ENCODE results near the gene ZNF324. TPM values are rescaled to one million over a fixed set of nuclear protein-coding genes. Genes with fewer than 3 reads are reported as not detected.
"Not testable (repeated sequence)": the region's sequence is repeated elsewhere in the genome, so short reads cannot be mapped to it uniquely, and the experiment has no call there.

ZNF324 gene
- polyA plus RNA-seq (ENCODE audit: insufficient read length in 3 of 3), result 1 to 10 TPM; 8.9 to 9.3 (median 9.0) TPM

DNA sequence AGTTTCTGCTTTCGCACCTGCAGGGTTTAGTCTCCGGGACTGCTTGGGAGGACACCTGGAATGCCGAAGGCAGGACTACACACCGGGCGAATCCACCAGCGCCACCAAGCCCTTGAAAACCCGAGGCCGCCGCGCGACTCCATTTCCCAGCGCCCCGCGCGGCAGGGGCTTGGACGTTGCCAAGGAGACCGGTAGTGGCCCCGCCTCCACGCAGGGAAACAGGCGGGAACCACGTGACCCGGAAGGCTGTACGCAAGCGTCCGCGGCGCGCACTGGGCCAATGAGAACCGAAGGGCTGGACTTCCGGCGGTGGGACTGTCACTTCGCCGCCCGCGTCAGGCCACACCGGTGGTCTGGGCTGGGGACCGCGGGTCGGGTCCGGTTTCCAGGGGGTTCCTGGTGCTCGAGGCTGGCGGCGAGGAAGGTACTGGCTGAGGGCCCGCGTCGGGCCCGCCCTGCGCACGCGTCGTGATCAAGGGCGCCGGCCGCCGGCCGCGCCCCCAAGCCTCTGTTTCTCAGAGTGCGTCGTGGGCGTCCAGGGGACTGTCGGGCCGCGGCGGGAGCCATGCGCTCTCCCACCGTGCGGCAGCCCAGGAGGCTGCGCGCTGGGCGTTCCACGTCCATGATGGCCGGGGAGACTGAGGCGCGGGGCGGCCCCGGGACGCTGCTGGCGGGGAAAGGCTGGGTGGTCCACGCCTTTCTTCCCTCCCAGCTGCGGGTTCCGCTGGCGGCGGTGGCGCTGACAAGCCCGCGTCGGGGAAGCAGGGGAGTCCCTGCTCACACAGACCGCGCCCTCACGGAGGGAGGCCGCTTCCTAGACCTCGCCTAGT, at the start of gene ZNF324:
ZNF324 (plus strand) TSS at position 321 of the 830 bp plus-strand sequence. CDS start 2,106 bp downstream, outside the sequence.
- DNase-seq (ENCODE audit: low read depth in 3 of 3, low spot score in 2 of 3), result peak; percentile 88 to 95 (median 93)

GRCh38 chr19:58428617-58429016, 38.3 kb upstream of the ZNF324 start:
- no peak for DNase-seq (ENCODE audit: low read depth in 3 of 3, low spot score in 2 of 3)

GRCh38 chr19:58429745-58430144, 37.1 kb upstream of the ZNF324 start:
- no peak for DNase-seq (ENCODE audit: low read depth in 3 of 3, low spot score in 2 of 3)

GRCh38 chr19:58434217-58434616, 32.7 kb upstream of the ZNF324 start:
- DNase-seq (ENCODE audit: low read depth in 3 of 3, low spot score in 2 of 3), result no peak

- peak; percentile 98 to 99 (median 99) for DNase-seq (ENCODE audit: low read depth in 3 of 3, low spot score in 2 of 3)
Measured at GRCh38 chr19:58439576-58440554, 27.0 kb upstream of the ZNF324 start, which contains the start of gene ZNF132. Gene ZNF132, minus strand, starts transcription at chr19:58440153. Its CDS starts 332 bp downstream, at chr19:58439821.

- no peak for DNase-seq (ENCODE audit: low read depth in 3 of 3, low spot score in 2 of 3)
Measured at GRCh38 chr19:58440556-58440955, 26.3 kb upstream of the ZNF324 start.

DNA sequence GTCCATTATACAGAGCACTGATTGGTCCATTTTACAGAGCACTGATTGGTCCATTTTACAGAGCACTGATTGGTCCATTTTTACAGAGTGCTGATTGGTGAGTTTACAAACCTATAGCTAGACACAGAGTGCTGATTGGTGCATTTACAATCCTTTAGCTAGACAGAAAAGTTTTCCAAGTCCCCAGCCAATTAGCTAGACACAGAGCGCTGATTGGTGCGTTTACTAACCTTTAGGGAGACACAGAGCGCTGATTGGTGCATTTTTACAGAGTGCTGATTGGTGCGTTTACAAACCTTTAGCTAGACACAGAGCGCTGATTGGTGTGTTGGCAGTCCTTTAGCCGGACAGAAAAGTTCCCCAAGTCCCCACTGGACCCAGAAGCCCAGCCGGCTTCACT, 23.9 kb upstream of the ZNF324 start:
- DNase-seq (ENCODE audit: low read depth in 3 of 3, low spot score in 2 of 3), result not testable (repeated sequence)

GRCh38 chr19:58448860-58449259, 18.0 kb upstream of the ZNF324 start:
- not testable (repeated sequence) for DNase-seq (ENCODE audit: low read depth in 3 of 3, low spot score in 2 of 3)

DNA sequence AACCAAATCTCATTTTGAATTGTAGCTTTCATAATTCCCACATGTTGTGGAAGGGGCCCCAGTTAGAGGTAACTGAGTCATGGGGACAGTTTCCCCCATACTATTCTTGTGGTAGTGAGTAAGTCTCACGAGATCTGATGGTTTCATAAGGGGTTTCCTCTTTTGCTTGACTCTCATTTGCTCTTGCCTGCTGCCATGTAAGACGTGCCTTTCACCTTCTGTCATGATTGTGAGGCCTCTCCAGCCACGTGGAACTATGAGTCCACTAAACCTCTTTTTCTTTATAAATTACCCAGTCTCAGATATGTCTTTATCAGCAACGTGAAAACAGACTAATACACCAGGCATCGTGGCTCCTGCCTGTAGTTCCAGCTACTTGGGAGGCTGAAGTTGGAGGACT, 16.9 kb upstream of the ZNF324 start:
- not testable (repeated sequence) for DNase-seq (ENCODE audit: low read depth in 3 of 3, low spot score in 2 of 3)

DNA sequence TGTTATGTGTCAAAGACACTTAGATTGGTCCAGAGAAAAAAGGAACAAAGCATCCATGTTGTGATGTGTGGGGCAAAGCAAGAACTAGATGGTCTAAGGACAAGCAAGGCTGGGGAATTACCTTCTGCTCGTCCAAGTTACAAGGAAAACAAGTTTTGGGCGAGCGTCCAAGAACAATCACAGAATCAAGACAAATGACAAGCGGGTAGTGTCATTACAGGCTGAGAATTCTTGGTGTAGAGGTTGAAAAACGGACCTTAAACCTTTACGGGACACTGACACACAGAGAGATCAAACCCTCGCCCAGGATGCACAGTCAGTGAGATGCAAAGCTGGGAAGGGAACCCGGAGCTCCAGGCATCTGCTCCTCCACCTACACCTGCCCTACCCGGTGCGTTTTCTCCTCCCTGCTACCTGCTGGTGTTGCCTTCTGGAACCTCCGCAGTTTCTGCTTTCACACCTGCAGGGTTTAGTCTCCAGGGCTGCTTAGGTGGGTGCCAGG, 16.0 kb upstream of the ZNF324 start:
- DNase-seq (ENCODE audit: low read depth in 3 of 3, low spot score in 2 of 3), result no peak

DNA sequence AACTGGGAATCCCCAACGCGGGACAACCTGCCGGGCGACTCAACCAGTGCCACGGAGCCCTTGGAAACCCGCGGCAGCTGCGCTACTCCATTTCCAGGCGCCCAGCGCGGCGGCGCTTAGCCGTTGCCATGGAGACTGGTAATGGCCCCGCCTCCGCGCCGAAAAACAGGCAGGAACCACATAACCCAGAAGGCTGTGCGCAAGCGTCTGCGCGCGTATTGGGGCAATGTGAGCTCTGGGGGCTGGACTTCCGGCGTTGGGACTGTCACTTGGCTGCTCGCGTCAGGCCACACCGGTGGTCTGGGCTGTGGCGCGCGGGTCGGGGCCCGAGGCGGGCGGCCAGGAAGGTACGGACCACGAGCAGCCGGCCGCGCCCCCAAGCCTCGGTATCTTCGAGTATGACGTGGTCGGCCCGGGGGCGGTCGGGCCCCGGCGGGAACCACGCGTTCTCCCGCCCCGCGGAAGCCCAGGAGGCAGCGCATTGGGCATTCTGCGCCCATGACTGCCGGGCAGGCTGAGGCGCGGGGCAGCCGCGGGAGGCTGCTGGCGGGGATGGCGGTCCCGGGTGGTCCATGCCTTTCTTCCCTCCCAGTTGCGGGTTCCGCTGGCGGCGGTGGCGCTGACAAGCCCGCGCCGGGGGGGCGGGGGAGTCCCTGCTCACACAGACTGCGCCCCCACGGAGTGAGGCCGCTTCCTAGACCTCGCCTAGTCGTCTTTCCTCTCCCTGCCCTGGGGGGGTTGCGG, 15.3 kb upstream of the ZNF324 start, which contains the start of gene ZNF324B:
ZNF324B (plus strand) TSS at position 265 of the 744 bp plus-strand sequence. CDS start 2,080 bp downstream, outside the sequence.
- DNase-seq (ENCODE audit: low read depth in 3 of 3, low spot score in 2 of 3), result peak; percentile 89 to 95 (median 91)

- no peak for DNase-seq (ENCODE audit: low read depth in 3 of 3, low spot score in 2 of 3)
Measured at GRCh38 chr19:58453743-58454142, 13.1 kb upstream of the ZNF324 start.

DNA sequence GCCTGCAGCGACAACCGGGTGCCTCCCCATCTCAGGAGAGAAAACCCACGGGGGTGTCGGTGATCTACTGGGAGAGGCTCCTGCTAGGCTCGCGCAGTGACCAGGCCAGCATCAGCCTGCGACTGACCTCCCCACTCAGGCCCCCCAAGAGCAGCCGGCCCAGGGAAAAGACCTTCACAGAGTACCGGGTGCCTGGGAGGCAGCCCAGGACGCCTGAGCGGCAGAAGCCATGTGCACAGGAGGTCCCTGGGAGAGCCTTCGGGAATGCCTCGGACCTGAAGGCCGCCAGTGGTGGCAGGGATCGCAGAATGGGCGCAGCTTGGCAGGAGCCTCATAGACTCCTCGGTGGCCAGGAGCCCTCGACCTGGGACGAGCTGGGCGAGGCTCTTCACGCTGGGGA, 11.6 kb upstream of the ZNF324 start:
- DNase-seq (ENCODE audit: low read depth in 3 of 3, low spot score in 2 of 3), result no peak

DNA sequence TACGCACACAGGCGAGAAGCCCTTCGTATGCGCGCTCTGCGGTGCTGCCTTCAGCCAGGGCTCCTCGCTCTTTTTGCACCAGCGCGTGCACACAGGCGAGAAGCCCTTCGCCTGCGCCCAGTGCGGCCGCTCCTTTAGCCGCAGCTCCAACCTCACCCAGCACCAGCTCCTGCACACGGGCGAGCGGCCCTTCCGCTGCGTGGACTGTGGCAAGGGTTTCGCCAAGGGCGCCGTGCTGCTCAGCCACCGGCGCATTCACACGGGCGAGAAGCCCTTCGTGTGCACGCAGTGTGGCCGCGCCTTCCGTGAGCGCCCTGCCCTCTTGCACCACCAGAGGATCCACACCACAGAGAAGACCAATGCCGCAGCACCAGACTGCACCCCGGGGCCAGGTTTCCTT, 10.8 kb upstream of the ZNF324 start:
- DNase-seq (ENCODE audit: low read depth in 3 of 3, low spot score in 2 of 3), result no peak

GRCh38 chr19:58460039-58460438, 6.8 kb upstream of the ZNF324 start:
- DNase-seq (ENCODE audit: low read depth in 3 of 3, low spot score in 2 of 3), result no peak

- DNase-seq (ENCODE audit: low read depth in 3 of 3, low spot score in 2 of 3), result no peak
Measured at GRCh38 chr19:58466089-58466759, 656 bp upstream of the ZNF324 start.

GRCh38 chr19:58468216-58468839, 1.4 kb downstream of the ZNF324 start:
- DNase-seq (ENCODE audit: low read depth in 3 of 3, low spot score in 2 of 3), result no peak

- no peak for DNase-seq (ENCODE audit: low read depth in 3 of 3, low spot score in 2 of 3)
Measured at GRCh38 chr19:58469241-58470013, 2.5 kb downstream of the ZNF324 start.

All from right renal cortex interstitium (tissue), 3 donors.